AG04449 (cell line): ENCODE data around the gene LITAF.
A peak's percentile ranks its signal among the peaks of the same experiment; 100 is the strongest.

ENCODE experiments used
- CTCF ChIA-PET: fragments of 350-600 bp; formaldehyde crosslinking; extraction: SDS; loops from one replicate; lab custom pipeline; 2021; ENCODE audit warnings: antibody characterized with exemption; lab: Yijun Ruan, JAX
- POLR2A ChIA-PET: fragments of 400-600, 350-600 bp; formaldehyde crosslinking; extraction: SDS; loops from one replicate; lab custom pipeline; 2020; ENCODE audit warnings: antibody characterized with exemption, inconsistent platforms; lab: Yijun Ruan, JAX
- DNase-seq: peaks from one replicate; pipeline ENCODE4 v3.0.0-alpha.2; 2010; ENCODE audit warnings: low read depth, low spot score
- H3K4me3 ChIP-seq: 2 replicates; pipeline ENCODE4 v1.5.1; 2011; ENCODE audit warnings: low read depth, mild to moderate bottlenecking, control low read depth, low read length
- TF ChIP-seq, protein P1 (sequence below): IDR thresholded peaks from one replicate; pipeline ENCODE4 v1.5.1; 2011; ENCODE audit warnings: mild to moderate bottlenecking, moderate library complexity, low read length, control low read depth, inconsistent platforms; ENCODE audit not compliant: insufficient read depth; ENCODE audit errors: missing control alignments

Gene LITAF

DNA sequence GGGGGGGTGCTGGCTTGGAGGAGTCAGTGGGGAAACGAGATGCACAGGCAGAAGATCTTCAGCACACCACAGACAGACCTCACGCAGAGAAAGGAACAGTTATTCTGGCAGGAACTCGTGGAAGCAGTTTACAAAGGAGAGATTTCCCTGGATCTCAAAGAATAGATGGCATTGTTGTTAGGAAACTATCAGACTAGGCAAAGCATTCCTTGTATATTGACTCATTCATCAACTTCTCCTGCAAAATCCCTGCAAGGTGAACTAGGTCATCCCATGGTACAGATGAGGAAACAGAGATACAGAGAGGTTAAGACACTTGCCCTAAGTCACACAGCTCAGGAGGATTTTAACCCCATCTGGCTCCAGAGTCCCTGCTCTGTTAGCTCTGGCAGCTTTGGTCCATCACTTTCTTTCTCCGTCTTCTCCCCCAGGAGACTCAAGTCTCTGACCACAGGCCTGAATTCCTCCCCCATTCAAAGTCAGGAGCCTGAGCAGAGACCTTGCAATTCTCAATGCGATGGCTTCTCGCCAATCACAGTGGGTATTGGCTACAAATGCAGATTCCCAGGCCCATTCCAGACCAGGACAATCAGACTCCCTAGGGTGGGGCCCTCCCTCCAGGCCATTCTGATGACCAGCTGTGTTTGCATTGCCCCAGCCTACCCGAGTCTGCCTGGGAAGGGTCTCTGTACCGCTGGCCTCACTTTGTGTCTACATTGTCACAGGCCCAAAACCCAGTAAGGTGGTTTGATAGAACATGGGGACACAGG is 56.4 kb downstream of the LITAF start:
- no peak overlapping the region for H3K4me3 ChIP-seq
- TF ChIP-seq, protein P1, sequence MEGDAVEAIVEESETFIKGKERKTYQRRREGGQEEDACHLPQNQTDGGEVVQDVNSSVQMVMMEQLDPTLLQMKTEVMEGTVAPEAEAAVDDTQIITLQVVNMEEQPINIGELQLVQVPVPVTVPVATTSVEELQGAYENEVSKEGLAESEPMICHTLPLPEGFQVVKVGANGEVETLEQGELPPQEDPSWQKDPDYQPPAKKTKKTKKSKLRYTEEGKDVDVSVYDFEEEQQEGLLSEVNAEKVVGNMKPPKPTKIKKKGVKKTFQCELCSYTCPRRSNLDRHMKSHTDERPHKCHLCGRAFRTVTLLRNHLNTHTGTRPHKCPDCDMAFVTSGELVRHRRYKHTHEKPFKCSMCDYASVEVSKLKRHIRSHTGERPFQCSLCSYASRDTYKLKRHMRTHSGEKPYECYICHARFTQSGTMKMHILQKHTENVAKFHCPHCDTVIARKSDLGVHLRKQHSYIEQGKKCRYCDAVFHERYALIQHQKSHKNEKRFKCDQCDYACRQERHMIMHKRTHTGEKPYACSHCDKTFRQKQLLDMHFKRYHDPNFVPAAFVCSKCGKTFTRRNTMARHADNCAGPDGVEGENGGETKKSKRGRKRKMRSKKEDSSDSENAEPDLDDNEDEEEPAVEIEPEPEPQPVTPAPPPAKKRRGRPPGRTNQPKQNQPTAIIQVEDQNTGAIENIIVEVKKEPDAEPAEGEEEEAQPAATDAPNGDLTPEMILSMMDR, result no peak
- POLR2A ChIA-PET, result no interaction called here
- CTCF ChIA-PET, result interaction anchor here (0.9 to 6.2 kb wide), 9 partner anchors 8 to 283 kb away, joined by 3 to 76 read pairs (median 24); no protein-coding TSS in a partner anchor
- no peak for DNase-seq

DNA sequence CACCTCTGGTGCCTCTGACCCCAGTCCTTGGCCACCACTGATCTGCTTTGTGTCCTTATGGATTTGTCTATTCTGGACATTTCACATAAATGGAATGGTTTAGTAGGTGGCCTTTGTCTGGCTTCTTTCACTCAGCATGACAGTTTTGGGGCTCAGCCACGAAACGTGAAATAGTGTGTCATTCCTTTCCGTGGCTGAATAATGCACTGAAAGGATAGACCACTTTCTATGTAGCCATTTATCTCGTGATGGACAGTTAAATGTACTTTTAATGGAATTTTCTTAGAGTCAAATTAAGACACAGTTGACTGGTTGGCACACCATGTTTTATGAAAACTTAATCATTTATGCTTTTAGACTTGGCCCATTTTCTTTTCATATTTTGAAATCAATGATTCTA is 57.4 kb downstream of the LITAF start:
- H3K4me3 ChIP-seq, result no peak overlapping the region
- CTCF ChIA-PET, result interaction anchor here (4.3 to 6.2 kb wide), 3 partner anchors 112 to 185 kb away, joined by 31 to 76 read pairs (median 43); no protein-coding TSS in a partner anchor
- TF ChIP-seq, protein P1, result no peak
- no peak for DNase-seq
- POLR2A ChIA-PET, result no interaction called here

DNA sequence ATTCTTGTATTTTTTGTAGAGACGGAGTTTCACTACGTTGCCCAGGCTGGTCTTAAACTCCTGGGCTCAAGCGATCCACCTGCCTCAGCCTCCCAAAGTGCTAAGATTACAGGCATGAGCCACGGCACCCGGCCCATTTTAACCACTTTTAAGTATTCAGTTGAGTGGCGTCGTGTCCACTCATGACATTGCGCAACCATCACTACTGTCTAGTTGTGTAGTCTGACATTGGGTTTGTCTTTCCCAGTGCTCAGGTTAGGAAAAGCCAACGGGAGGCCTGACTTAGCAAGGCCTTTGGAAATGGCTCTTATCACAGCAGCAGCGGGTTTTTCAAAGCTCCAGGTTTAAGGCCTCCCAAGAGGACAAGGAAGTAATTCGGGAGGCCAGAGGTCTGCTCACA is 58.7 kb downstream of the LITAF start:
- no peak overlapping the region for H3K4me3 ChIP-seq
- DNase-seq, result no peak
- ChIA-PET POLR2A (no interaction called here), CTCF (interaction anchor here (1.3 to 6.2 kb wide), 2 partner anchors 114 to 187 kb away, joined by 4 to 76 read pairs; no protein-coding TSS in a partner anchor)
- TF ChIP-seq, protein P1, result no peak

DNA sequence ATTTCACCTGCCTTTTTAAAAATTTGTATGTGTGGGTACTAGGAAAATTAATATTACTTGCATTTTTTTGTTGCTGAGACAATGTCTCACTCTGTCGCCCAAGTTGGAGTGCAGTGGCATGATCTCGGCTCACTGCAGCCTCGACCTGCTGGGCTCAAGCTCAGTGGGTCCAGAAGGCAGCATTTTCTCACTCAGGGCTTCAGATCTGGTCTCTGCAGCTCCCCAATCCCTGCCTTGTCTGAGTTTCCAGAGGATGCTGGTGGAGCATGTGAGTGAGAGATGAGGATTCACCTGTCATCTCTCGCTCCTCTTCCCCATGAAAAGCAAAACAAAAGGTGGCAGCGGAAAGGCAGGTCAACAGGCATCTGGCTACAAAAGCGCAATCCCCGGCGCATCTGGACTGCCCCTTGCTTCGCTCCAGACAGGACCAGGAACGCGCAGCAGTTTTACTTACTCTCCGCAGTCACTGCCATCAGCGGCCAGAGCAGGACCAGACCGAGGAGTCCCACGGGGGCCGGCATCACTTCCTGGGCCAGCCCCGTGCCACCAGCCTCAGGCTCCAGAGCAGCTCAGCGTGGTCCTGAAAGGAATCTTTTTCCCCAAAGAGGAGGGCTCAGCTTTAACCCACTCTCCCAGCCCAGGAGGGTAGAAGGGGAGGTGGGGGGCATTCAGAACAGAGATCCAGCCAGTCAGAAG is 59.9 kb downstream of the LITAF start:
- ChIA-PET CTCF (interaction anchor here (0.8 kb wide), 1 partner anchor 119 kb away, joined by 3 read pairs; no protein-coding TSS in a partner anchor), POLR2A (no interaction called here)
- TF ChIP-seq, protein P1, result no peak
- H3K4me3 ChIP-seq, result no peak overlapping the region
- no peak for DNase-seq

DNA sequence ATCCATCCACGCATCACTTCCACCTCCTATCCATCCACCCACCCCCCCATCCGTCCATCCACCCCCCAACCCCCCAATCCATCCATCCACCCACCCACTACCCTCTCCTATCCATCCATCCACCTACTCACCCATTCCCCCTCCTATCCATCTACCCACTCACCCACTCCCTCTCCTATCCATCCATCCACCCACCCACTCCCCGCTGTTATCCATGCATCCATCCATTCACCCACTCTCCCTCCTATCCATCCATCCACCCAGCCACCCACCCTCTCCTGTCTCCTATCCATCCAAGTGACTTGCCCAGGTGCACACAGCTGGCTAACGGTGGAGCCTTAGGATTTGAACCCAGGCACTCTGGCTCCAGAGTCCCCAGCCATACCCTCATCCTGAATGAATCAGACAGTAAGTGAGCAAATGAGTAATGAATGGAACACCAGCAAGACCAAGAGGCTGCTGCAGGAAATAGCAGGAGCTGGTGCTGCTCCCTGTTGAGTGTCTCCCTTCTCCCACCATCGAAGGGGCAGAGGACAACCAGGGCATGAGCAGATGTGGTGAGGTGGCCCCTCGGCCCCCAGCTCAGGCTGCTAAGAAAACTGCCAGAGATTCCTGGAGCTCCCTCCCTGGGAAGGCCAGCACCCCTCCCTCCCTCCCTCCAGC is 62.5 kb downstream of the LITAF start:
- POLR2A ChIA-PET, result no interaction called here
- CTCF ChIA-PET, result interaction anchor here (1.6 to 2.6 kb wide), 3 partner anchors 8 to 118 kb away, joined by 5 to 24 read pairs (median 6); no protein-coding TSS in a partner anchor
- no peak for DNase-seq
- TF ChIP-seq, protein P1, result peak; percentile 2
- H3K4me3 ChIP-seq, result no peak overlapping the region

DNA sequence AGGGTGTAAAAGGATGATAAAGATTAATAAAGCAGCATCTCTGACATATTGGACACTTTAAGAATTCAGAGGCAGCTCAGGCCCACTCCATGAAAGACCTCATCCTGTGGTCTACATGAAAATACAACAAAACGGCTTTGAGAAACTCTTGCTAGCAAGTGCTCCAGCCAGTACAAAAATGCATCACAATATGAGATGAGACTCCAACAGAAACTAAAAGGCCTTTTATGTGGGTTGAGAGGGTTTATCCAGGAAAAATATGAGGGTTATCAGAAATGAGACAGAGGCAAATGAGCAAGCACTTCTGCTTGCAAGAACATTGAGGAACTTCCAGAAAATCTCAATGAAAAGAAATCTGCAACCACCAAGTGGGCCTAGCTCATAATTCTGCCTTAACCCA is 65.7 kb downstream of the LITAF start:
- DNase-seq, result no peak
- ChIA-PET POLR2A (no interaction called here), CTCF (interaction anchor here (1.1 to 7.2 kb wide), 3 partner anchors 11 to 193 kb away, joined by 3 to 31 read pairs (median 7); no protein-coding TSS in a partner anchor)
- TF ChIP-seq, protein P1, result no peak
- no peak overlapping the region for H3K4me3 ChIP-seq
